Esophagus squamous epithelium (tissue), 5 donors: Measurements from ENCODE around the gene C16orf78. TPM values are rescaled to one million over a fixed set of nuclear protein-coding genes. Genes with fewer than 3 reads are reported as not detected.

ENCODE experiments used
- DNase-seq: peaks from one replicate; lab custom pipeline; 2025; lab: John Stamatoyannopoulos, UW
- H3K27ac ChIP-seq, 4 donors: fragments of 200-600 bp; sonication (generic); one replicate each; pipeline ENCODE4 v1.5.1; 2016 to 2019; ENCODE audit warnings: mild to moderate bottlenecking in 1 of 4
- H3K27me3 ChIP-seq, 4 donors: fragments of 200-600 bp; sonication (generic); 1 replicate in 3 of 4; 2 replicates in 1 of 4; pipeline versions ENCODE4 v1.5.1 to v1.6.0; 2017 to 2021; ENCODE audit warnings: antibody characterized with exemption in 1 of 4
- H3K36me3 ChIP-seq, 3 donors: fragments of 200-600 bp; sonication (generic); one replicate each; pipeline ENCODE4 v1.5.1; 2016 to 2019
- H3K4me1 ChIP-seq, 3 donors: fragments of 200-600 bp; sonication (generic); one replicate each; pipeline ENCODE4 v1.5.1; 2017 to 2019
- H3K4me3 ChIP-seq, 4 donors: fragments of 200-600 bp; sonication (generic); 1 replicate in 3 of 4; 2 replicates in 1 of 4; pipeline ENCODE4 v1.5.1; 2016 to 2019; ENCODE audit warnings: mild to moderate bottlenecking in 2 of 4, moderate library complexity in 1 of 4
- H3K9me3 ChIP-seq, 3 donors: fragments of 200-600 bp; sonication (generic); one replicate each; pipeline ENCODE4 v1.5.1; 2016 to 2019
- CTCF ChIP-seq, 6 experiments: fragments of 450-650 bp in 4 of 6; fragments of 200-600 bp in 2 of 6; sonication (generic) in 2 of 6; IDR thresholded peaks; one replicate each; pipeline ENCODE4 v1.5.1; 2016 to 2019; ENCODE audit warnings: antibody characterized with exemption in 6 of 6, mild to moderate bottlenecking in 4 of 6, moderate library complexity in 4 of 6
- POLR2A ChIP-seq, 4 donors: fragments of 450-650 bp; IDR thresholded peaks; one replicate each; pipeline ENCODE4 v1.6.1; 2017; ENCODE audit warnings: antibody characterized with exemption in 4 of 4, mild to moderate bottlenecking in 4 of 4, moderate library complexity in 3 of 4
- WGBS, 2 donors: methylation state at CpG; one replicate each; pipeline ENCODE4 v1.1.5; 2018; 5-methylcytosine and 5-hydroxymethylcytosine counted together
- intact Hi-C: fragments of 100-400 bp; cut with DNase I; formaldehyde crosslinking; loops from one replicate; pipeline ENCODE4 v1.15.0; 2022
- total RNA-seq, 4 donors: library from RNA; depleted of rRNA; stranded (reverse); fragments of >200 nt; gene quantifications; one replicate each; pipeline ENCODE4 v1.1.0, GENCODE V29; 2016
- donor health status: DM: yes; HTN: yes; CAD: no.

The C16orf78 gene
- total RNA-seq, 4 donors from 2014 or later: not detected

- no peaks in the 10 kb centered on the region for H3K36me3 ChIP-seq
- no peaks in the 10 kb centered on the region for H3K9me3 ChIP-seq
- TF ChIP-seq CTCF (IDR thresholded peaks at IDR 0.05) (no peak), POLR2A (IDR thresholded peaks at IDR 0.05) (no peak)
- 30 to 36% methylated on average over 2 to 5 of the region's 5 CpGs for WGBS, 2 donors
- no peak overlapping the region for H3K4me3 ChIP-seq
- no peak for DNase-seq
- peaks cover 0 to 59% (median 0%) of the 10 kb centered on the region in 4 donors for H3K27me3 ChIP-seq
- intact Hi-C loops: loop anchor here (5.0 kb wide), 1 partner anchor 666 kb away; no protein-coding TSS in a partner anchor
- no peak overlapping the region for H3K27ac ChIP-seq
- H3K4me1 ChIP-seq: no peaks in the 10 kb centered on the region
These were observed 19.9 kb upstream of the C16orf78 start for GRCh38 chr16:49353680-49354079.

GRCh38 chr16:49354101-49354500 is 19.5 kb upstream of the C16orf78 start:
- intact Hi-C loops: loop anchor here (5.0 kb wide), 1 partner anchor 667 kb away; no protein-coding TSS in a partner anchor
- Histone ChIP-seq H3K36me3 (no peaks in the 10 kb centered on the region), H3K9me3 (no peaks in the 10 kb centered on the region), H3K27me3 (peaks cover 0 to 56% (median 0%) of the 10 kb centered on the region in 4 donors), H3K4me3 (no peak overlapping the region), H3K27ac (no peak overlapping the region), H3K4me1 (no peaks in the 10 kb centered on the region)
- TF ChIP-seq POLR2A (IDR thresholded peaks at IDR 0.05) (no peak), CTCF (IDR thresholded peaks at IDR 0.05) (no peak)
- DNase-seq: no peak
- WGBS, 2 donors: 45 to 54% methylated on average over 6 of the region's 6 CpGs

GRCh38 chr16:49354991-49355390 is 18.6 kb upstream of the C16orf78 start:
- intact Hi-C loops: loop anchor here (5.0 kb wide), 1 partner anchor 668 kb away; no protein-coding TSS in a partner anchor
- WGBS, 2 donors: 41 to 62% methylated on average over 2 to 3 of the region's 6 CpGs
- Histone ChIP-seq H3K27ac (no peak overlapping the region), H3K4me1 (no peaks in the 10 kb centered on the region), H3K9me3 (no peaks in the 10 kb centered on the region), H3K4me3 (no peak overlapping the region), H3K27me3 (peaks cover 0 to 47% (median 0%) of the 10 kb centered on the region in 4 donors), H3K36me3 (no peaks in the 10 kb centered on the region)
- no peak for DNase-seq
- TF ChIP-seq POLR2A (IDR thresholded peaks at IDR 0.05): no peak
- TF ChIP-seq CTCF (IDR thresholded peaks at IDR 0.05): no peak

GRCh38 chr16:49355933-49356665 is 17.5 kb upstream of the C16orf78 start:
- Histone ChIP-seq H3K4me1 (no peaks in the 10 kb centered on the region), H3K4me3 (no peak overlapping the region), H3K36me3 (no peaks in the 10 kb centered on the region), H3K27ac (no peak overlapping the region), H3K27me3 (peaks cover 0 to 36% (median 0%) of the 10 kb centered on the region in 4 donors), H3K9me3 (no peaks in the 10 kb centered on the region)
- 70 to 84% methylated on average over 2 to 5 of the region's 6 CpGs for WGBS, 2 donors
- intact Hi-C loops: no loop called here
- no peak for DNase-seq
- TF ChIP-seq POLR2A (IDR thresholded peaks at IDR 0.05) (no peak), CTCF (IDR thresholded peaks at IDR 0.05) (no peak)

GRCh38 chr16:49356728-49357488 is 16.7 kb upstream of the C16orf78 start:
- Histone ChIP-seq H3K4me3 (no peak overlapping the region), H3K4me1 (no peaks in the 10 kb centered on the region), H3K36me3 (no peaks in the 10 kb centered on the region), H3K27me3 (peaks cover 0 to 29% (median 0%) of the 10 kb centered on the region in 4 donors), H3K9me3 (no peaks in the 10 kb centered on the region), H3K27ac (no peak overlapping the region)
- whole genome bisulfite sequencing, 2 donors: 53% methylated on average over 5 to 13 of the region's 20 CpGs
- no peak for DNase-seq
- TF ChIP-seq CTCF (IDR thresholded peaks at IDR 0.05) (no peak), POLR2A (IDR thresholded peaks at IDR 0.05) (no peak)
- intact Hi-C loops: no loop called here
